K562 (cell line): Measurements from ENCODE around the gene CRYBA1. TPM values are rescaled to one million over a fixed set of nuclear protein-coding genes. Genes with fewer than 3 reads are reported as not detected.

Experiments
- polyA plus RNA-seq, 8 experiments: library from polyadenylated mRNA; depleted of rRNA in 4 of 8; stranded (reverse) in 5 of 8; unstranded in 3 of 8; fragments of >200 nt; fragmentation: Nextera tagmentation in 2 of 8; fragmentation: Illumina TruSeq in 1 of 8; extraction: Ambion mirVana in 2 of 8; extraction: Trizol in 1 of 8; gene quantifications; 2 replicates each; pipeline versions ENCODE4 v1.2.1 to v1.2.3, GENCODE V29; 2011 to 2014; ENCODE audit warnings: inconsistent platforms in 1 of 8, missing spikeins in 1 of 8
- total RNA-seq, 7 experiments: library from RNA; depleted of rRNA in 6 of 7; stranded (reverse); fragments of >200 nt in 6 of 7; fragmentation: Illumina TruSeq in 2 of 7; extraction: Trizol in 2 of 7; gene quantifications; 2 replicates each; pipeline versions ENCODE4 v1.2.1 to v1.2.3, GENCODE V29; 2011 to 2021; ENCODE audit warnings: low replicate concordance in 1 of 7
- TF ChIP-seq, protein P1 (sequence below), 2 experiments: fragments of 450-650 bp in 1 of 2; sonication (generic) in 1 of 2; formaldehyde crosslinking in 1 of 2; IDR thresholded peaks; 2 replicates each; pipeline versions ENCODE4 v1.7.1 to v1.9.0; 2016 to 2022; ENCODE audit warnings: inconsistent platforms in 1 of 2, mild to moderate bottlenecking in 1 of 2, missing genetic modification reagents in 1 of 2
- TF ChIP-seq, protein P2 (sequence below): sonication (generic); formaldehyde crosslinking; IDR thresholded peaks from 2 replicates; pipeline ENCODE4 v1.8.0; 2023; ENCODE audit warnings: mild to moderate bottlenecking, missing genetic modification reagents

Gene CRYBA1
- total and polyA plus RNA-seq, 9 of the 15 experiments (the other 6 are each of a cell fraction or from before 2014, with no cell fraction given), result not detected

DNA sequence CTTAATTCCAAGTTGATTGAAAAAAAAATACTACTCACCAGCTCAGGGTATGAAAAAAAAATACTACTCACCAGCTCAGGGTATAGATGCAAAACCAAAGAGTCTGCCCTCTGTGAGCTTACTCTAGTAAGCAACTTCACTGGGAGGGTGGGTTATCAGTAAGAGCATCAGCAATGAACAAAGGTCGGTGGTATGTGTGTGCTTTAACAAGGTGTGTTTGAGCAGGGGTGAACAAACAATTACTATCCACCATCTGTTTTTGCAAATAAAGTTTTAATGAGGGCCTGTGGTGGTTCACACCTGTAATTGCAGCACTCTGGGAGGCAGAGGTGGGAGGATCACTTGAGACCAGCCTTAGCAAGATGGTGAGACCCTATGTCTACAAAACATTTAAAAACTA, 27.3 kb downstream of the CRYBA1 start (continued):
- TF ChIP-seq, protein P1, sequence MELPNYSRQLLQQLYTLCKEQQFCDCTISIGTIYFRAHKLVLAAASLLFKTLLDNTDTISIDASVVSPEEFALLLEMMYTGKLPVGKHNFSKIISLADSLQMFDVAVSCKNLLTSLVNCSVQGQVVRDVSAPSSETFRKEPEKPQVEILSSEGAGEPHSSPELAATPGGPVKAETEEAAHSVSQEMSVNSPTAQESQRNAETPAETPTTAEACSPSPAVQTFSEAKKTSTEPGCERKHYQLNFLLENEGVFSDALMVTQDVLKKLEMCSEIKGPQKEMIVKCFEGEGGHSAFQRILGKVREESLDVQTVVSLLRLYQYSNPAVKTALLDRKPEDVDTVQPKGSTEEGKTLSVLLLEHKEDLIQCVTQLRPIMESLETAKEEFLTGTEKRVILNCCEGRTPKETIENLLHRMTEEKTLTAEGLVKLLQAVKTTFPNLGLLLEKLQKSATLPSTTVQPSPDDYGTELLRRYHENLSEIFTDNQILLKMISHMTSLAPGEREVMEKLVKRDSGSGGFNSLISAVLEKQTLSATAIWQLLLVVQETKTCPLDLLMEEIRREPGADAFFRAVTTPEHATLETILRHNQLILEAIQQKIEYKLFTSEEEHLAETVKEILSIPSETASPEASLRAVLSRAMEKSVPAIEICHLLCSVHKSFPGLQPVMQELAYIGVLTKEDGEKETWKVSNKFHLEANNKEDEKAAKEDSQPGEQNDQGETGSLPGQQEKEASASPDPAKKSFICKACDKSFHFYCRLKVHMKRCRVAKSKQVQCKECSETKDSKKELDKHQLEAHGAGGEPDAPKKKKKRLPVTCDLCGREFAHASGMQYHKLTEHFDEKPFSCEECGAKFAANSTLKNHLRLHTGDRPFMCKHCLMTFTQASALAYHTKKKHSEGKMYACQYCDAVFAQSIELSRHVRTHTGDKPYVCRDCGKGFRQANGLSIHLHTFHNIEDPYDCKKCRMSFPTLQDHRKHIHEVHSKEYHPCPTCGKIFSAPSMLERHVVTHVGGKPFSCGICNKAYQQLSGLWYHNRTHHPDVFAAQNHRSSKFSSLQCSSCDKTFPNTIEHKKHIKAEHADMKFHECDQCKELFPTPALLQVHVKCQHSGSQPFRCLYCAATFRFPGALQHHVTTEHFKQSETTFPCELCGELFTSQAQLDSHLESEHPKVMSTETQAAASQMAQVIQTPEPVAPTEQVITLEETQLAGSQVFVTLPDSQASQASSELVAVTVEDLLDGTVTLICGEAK (IDR thresholded peaks at IDR 0.05), result 0 out of 2 replicates have a peak, but pooled peaks have one; percentile 35
- TF ChIP-seq, protein P1 (CRISPR knock-in tag; IDR thresholded peaks at IDR 0.05), result no peak
- TF ChIP-seq, protein P2, sequence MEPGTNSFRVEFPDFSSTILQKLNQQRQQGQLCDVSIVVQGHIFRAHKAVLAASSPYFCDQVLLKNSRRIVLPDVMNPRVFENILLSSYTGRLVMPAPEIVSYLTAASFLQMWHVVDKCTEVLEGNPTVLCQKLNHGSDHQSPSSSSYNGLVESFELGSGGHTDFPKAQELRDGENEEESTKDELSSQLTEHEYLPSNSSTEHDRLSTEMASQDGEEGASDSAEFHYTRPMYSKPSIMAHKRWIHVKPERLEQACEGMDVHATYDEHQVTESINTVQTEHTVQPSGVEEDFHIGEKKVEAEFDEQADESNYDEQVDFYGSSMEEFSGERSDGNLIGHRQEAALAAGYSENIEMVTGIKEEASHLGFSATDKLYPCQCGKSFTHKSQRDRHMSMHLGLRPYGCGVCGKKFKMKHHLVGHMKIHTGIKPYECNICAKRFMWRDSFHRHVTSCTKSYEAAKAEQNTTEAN (CRISPR knock-in tag), result no peak
